HG03175 (cell line): ENCODE results near the gene DGCR8.
A peak's percentile ranks its signal among the peaks of the same experiment; 100 is the strongest.

Source experiments
- ATAC-seq: cut with Tn5 transposase; IDR thresholded peaks from one replicate; pipeline ENCODE4 v1.9.1; 2021; ENCODE audit warnings: mild to moderate bottlenecking, moderate library complexity; ENCODE audit not compliant: unreplicated experiment

The DGCR8 gene

DNA sequence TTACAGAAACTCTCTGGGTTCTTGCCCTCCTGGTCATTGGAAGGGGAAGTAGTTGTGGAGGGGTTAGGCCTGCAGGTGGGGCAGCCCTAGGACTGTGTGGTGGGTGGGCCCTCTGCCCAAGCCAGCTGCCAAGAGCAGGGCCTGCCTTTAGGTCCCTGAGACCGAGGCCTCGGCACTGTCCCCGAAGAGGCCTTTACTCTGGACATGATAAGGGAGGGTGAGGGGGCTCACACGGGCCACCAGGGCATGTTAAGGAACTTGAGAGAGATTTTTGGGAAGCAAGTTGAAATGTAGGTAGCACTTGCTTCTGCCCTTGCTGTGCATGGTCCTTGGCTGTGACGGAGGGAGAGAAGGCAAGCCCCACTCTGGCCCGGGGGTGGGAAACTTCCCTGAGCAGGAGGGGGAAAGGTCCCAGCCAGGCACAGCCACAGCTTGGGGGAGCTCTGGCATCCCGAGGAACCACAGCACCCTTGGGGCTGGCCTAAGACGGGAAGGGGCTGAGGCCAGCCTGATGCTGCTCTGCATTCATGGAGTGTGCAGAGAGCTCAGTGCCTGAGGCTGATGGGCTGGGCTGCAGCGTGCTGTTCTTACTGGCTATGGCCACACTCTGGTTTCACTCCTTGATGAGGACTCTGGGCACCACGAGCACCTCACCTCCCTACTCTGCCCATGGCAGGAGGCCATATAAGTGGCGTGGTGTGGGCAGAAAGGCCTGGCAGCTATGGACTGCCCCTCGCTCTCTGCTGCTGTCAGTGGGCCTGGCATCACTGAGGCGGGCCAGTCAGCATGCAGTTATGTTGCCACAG is 28.1 kb downstream of the DGCR8 start:
- no peak for ATAC-seq

DNA sequence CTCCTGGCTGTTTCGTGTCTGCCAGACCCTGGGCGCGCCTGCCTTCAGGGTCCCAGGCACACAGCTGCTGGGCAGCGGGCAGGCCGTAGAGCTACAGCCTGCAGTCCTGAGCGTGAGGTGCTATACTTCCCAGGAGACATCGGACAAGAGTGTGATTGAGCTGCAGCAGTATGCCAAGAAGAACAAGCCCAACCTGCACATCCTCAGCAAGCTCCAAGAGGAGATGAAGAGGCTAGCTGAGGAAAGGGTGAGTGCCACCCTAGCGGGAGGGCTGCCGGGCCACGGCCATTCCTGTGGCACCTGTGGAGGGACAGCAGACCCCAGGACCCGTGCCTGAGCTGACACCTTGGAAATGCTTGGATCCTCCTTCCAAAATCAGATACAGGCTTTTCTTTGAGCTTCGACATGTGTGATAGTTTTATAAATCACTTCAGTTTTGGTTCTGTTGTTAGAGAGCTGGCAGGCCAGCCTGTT is 28.8 kb downstream of the DGCR8 start:
- ATAC-seq, result no peak

DNA sequence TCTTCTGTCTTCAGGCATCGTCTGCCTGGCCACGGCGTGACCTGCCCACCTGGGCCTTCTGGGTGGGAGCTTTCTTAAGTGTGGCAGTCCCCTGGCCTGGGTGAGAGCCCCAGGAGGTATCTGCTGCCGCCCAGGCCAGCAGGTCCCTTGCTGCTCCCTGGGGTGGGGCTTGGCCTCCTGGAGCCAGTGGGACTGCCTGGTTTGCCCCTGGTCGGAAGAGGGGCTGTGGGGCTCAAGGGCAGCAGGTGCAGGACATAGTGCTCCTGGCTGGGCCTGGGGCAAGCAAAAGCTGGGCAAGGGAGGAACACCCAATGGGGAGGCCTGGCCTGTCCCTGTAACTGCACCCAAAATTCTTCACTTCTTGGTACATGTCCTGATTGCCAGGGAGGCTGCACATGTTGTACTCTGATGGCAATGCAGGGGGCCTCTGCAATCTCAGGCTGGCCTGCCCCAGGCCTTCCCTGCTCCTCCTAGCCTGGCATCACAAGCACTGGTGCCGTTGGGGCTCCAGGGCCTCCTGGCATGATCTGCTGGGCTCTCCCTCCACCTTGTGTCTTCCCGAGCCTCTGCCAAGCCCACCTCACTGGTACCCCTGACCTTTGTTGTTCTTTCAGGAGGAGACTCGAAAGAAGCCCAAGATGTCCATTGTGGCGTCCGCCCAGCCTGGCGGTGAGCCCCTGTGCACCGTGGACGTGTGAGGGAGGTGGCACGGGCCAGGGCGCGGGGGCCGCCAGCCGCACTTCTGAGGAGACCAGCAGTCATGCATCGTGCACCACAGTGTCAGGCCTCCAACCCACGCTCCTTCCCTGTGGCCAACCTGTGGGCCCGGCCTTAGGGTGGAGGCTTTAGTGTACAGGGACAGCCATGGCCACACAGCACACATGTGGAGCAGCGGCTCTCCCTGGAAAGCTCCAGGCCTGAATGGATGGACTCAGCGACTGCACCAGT is 29.6 kb downstream of the DGCR8 start:
- no peak for ATAC-seq

DNA sequence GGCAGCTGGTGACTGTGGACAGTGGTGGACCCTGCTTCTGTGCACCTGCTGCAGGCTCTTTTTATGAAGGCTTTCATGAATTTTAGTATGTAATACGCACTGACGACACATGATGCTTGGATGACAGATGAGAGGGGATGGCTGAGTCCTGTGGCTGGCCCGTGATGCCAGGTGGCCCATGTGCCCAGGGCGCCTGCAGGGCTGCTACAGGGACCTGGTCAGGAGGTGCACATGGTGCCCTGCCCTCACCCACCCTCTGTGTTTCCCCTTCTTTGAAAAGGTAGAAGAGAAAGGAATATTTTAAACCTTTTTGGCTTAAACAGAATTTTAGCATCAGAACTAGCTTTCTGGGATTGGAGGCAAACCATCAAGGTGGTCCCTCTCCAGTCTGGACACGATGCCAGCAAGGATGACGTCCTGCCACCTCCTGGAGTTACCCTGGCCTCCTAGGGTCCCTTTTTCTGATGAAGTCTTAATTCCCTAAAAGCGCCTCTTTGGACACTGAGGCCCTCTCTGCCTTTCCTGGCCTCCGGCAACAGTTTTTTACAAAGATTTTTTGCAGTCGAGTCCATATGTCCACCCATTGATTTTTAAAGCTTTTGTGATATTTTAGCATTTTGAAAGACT is 30.4 kb downstream of the DGCR8 start:
- no peak for ATAC-seq

DNA sequence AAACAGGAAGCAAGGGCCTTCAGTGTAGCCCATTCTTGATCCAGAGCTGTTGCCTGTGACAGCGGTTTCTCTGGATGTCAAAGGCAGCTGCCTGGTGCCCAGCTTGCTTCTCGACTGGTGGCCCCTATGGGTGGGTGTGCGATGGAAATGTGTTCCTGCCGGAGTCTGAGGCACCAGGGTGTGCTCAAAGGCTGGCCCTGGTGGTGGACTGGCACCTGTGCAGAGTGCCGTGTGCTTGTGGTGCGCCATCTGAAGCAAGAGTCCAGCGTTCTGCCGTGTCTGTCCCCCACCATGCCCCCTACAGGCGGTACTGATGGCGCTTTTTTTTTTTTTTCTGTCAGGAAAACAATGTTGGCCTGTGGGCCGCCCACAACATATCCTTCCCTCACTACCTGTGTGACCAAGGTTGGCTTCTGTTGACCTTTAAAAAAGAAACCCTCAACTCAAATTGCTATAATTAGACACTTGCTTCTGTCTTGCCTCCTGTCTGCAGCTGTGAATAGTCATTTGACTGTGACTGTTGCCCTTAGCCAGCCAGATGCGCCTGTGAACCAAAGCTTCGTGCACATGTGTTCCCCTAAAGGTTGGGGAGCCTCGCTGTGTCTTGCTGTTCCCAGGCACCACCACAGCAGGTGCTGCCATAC is 31.1 kb downstream of the DGCR8 start:
- no peak for ATAC-seq

DNA sequence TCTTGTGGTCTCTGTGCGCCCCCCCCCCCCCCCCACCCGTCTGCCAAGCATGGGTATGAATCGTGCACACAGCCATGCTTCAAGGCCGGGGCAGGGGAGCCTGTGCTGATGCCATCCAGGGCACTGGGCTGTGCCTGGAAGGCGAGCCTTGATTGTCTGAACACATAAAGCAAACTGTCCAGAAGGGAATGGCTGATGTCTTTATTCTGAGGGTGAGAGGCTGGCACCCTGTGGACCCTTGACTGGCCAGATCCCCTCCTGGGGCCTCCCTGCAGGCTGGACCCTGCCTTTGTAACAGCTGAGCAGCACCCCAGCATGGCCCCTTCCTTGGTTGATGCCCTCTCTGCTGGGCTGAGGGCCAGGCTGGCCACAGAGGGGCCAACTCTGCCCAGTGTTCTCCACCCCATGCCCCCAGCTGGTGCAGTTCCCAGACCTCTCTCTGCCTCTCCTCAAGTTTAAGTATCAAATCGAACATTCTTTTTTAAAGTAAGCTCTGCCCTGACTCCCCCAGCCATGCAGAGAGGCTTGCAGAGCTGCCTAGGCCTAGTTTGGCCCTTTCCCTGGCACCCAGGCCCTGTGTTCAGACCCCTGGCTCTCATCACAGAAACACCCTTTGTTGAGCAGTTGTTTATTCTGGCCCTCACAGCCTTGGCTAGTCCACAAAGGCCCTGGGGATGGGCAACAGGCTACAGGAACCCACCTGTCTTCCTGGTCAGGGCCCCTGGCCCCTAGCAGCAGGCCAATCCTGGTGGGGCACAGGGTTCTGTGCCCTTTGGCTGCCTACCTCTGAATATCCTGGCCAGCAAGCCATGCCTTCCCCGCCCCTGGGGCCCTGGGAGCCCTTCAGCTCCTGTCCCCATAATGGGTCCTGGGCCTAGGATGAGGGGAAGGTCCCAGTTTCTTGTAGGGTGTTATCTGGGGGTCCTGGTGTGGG is 31.9 kb downstream of the DGCR8 start:
- no peak for ATAC-seq

DNA sequence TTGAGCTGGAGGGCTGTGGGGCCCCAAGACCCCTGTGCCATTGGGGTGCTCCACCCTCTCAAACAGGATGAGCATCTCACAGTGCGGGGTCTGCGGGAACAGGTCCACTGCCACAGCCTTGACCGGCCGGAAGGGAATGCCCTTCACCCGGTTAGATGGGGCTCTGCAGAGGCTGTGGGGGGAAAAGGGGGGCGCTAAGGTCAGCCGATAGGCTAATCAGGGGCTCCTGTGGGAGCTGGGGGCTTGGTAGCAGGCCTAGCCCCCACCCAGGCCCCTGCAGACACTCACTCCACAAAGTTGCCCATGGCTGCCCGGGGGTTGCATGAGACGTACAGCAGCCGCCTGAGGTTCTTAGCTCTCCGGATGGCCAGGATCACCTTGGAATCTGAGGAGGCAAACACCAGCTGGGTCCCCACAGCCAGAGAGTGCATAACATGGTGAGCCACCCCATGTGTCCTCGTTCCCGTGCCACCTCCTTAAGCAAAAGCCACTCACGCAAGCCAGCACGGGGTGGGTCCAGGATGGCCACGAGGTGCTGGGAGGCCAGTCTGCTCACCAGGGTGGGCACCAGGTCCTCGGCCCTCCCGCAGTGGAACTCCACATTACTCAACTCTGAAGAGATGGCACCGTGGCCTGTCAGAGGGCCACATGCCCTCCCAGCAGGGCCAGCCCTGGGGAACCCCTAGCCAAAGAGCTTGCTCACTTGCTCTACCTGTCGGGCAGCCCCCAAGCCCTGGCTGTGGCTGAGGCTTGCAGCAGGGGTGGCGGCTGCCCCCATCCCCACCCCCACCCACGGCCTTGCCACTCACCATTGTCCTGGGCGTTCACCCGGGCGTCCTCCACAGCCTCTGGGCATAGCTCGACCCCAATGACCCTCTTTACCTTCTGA is 32.8 kb downstream of the DGCR8 start:
- no peak for ATAC-seq

DNA sequence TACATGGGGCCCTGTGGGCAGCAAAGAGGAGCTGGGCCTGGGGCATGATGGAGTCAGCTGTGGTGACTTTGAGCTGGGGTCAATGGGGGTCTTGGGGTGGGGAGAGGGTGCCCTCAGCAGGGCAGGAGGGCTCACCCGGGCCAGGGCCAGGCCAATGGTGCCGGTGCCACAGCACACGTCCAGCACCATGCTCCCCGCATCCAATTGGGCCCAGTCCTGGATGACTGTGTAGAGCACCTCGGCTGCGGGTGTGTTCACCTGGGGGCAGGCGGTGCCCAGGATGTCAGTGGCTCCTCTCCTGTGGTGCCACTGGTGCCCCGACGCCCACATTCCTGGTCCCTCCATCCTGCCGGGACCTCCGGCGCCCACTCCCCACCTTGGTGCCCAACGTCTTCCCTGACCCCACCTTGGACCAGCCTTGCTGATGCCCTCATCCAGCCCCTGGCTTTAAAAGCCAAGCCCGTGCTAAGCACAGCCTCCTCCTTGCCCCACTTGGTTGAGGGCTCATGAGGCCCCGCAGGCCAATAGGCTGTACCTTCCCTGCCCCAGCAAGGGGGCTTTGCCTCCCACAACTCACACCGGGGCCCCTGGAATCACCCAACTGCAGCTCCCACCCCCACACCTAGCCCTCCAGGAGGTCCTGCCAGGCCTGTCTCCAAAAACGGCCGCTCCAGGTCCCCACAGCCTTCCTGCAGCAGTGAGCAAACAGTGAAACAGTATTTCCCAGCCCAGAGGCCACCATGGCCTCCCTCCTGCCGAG is 33.7 kb downstream of the DGCR8 start:
- no peak for ATAC-seq

DNA sequence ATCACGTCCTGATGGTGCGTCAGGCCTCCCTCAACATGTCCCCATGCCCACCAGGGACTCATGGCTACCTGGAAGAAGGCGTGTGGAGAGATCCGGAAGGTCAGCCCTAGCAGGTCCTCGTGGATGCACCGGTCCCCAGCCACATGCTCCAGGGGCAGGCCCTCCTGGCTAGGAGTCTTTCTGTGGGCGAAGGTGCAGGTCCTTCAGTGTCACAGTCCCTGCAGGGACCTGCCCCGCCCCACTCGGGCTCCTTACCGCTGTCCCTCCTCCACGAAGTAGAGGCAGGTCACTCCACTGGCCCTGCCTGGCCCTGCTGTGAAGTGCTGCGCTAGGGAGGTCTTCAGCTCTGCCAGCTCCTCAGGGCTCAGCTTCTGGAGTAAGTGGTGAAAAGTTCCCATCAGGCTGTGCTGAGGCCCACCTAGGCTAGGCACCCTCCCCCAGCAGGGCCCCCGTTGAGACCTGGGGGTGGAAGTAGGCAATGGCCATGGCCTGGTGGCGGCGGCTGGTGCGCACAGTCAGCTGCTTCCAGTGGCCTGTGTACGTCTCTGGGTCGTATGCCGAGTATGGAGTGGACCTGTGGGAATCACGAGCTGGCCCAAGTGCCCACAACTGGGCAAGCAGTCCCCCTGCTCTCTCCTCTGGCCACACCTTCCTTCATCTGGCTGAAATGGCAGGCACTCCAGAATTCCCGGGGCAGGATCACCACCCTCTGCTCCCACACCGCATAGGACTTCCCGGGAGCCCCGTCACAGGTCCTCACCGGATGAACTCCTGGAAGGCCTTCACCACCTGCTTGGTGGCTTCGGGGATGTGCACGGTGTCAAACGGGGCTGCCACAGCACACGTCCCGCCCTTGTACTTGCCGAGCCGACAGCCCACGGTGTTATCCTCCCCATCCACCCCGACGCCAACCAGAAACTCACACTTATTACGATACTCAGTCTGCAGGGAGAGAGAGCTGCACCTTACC is 34.8 kb downstream of the DGCR8 start:
- ATAC-seq, result no peak

DNA sequence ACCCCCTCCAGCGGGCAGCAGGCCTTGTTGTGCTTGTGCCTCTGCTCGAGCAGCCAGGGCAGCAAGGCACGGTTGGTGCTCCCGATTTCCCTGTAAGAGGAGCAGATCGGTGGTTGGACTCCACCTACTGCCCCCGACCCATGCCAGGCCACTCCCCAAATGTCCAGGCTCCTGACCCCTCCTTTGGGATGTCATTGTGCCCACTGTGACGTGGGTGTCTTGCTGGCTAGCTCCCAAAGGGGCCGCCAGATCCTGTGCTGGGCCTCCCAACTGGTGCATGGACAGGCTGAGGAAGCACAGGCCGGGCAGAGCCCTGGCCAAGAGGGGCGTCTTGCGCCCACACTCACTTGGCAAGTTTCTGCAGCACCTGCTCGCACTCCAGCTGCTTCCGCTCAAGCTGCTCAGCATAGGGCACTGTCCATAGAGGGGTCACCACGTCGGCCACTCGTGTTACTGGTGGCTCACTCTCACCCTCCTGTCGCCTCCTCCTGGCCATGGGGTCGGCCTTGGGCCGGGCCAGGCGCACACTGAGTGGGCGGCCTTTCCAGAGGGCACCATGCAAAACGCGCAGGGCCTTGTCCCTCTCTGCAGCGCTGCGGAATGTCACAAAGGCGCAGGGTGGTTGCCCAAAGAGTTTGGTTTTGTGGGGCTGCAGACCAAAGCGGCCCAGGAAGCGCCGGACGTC is 35.8 kb downstream of the DGCR8 start, which contains the start of gene RANBP1:
RANBP1 (plus strand) TSS at position 414 of the 685 bp plus-strand sequence; CDS start at position 495, 81 bp downstream.
- no peak for ATAC-seq

DNA sequence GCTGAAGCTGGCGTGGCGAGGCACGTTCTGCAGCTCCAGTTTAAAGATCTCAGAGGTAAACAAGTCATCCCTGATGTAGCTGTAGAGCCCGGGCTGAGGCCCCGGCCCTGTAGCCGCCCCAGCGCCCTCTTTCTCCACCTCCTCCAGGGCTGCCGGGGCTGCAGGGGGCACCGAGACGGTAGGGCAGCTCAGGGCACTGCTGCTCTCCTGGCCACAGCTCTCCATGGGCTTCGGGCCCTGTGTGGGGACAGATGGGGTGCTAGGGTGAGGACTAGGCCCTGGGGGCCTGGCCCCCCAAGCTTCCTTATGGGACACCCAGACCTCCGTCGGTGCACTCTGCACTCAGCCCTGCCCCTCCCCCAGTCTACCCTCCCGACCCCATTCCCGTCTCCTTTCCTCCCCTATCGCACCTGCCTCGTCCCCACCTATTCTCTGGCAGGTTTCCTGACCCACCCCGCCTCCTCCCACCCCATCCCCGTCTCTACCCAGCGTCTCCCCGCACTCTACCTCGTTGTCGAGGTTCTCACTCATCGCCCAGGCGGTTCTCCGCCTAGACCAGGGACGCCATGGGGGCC is 36.4 kb downstream of the DGCR8 start:
- ATAC-seq, result no peak

DNA sequence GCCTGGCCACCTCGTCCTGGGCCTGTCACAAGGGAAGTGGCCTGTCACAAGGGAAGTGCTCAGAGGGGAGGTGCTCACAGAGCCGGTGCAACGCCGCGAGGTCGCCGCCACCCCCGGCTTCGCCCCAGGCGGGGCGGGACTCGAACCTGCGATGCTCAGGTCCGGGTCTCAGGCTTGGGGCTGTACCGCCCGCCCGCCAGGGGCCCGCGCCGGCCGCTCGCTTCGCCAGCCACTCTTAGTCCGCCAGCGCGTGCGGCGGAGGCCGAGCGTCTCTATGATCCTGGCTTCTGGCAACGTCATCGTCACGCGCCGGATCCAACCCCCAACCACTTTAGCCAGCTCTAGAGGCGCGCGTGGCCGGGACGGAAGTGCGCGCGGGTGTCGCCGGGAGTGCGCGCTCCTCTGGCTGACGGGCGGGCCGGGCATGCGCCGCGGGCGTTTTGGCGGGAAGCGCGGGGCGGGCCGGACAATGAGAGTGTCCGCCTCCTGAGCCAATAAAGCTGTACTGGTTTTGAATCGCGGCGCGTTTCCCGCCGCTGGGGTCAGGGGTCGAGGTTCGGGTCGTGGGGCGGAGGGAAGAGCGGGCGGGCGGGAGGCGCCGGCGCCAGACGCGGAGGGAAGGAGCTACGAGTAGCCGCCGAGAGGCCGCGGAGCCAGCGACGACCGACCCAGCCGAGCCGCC is 37.1 kb downstream of the DGCR8 start, which contains the start of gene TRMT2A:
TRMT2A (minus strand) TSS at position 276 of the 682 bp plus-strand sequence. CDS start 320 bp downstream, outside the sequence.
- peak; percentile 76 for ATAC-seq

DNA sequence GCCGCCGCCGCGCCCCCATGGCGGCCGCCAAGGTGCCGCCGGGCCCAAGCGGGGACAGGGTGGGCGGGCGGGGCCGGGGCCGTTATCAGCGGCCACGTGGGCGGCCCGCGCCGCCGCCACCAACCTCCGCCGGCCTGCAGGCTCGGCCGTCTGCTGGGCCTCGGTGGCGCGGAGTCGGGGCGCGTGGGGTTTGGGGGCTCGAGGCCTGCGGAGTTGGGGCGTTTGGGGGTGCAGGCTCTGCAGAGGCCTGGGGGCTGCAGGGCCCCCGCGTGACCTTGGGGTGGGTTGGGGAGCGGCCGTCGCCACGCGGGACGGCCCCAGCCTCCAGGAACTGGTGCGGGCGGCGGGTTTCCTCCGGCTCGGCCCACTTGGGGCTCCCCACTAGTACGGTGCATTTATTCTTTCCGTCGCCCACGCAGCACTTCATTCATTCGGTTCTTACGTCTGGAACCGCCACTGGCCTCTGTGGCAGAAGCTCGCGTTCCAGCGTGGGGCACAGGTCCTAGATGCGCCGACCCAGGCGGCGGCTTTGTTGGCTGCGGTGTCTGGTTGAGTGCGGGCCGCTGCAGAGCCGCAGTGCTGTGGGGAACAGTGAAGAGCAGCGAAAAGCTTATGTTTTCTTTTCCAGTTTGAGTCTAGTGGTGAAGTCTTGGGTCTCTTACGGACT is 37.7 kb downstream of the DGCR8 start:
- peak; percentile 25 for ATAC-seq

DNA sequence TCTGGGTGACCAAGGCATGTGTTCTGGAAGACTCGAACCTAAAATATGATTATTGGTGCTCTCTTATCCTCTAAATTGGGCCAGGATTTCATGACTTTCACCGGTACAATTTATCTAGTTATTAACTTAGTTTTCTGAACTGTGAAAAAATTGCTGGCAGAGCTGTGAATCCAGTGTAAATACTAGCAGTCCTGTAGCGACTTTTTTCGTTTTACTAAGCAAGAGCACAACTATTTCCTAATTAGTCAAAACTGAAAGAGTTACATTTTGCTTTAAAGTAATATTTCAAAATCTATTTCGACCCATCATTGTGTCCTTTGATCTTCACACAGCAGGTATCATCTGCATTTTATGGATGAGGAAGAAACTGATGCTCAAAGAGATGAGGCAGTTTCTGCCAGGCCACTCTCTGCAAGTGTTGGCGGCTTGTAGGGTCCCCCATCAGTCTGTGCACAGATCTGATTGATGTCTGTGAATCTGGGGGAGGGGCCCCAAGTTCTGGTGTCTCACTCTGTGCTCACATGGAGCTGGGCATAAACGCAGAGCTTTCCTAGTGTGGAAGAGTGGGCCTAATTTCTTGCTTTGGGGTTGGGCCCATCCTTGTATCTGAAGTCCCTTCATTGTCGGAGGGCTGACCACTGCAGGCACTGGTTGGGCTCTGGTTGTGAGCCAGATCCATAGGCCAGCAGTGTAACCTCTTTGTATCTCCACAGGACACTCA is 38.4 kb downstream of the DGCR8 start:
- no peak for ATAC-seq
